ENCODE results near the gene RPL10.

GRCh38 chrX:154403192-154403591 lies 5.0 kb downstream of the RPL10 start:
- TF ChIP-seq KDM5A (IDR thresholded peaks at IDR 0.05; ENCODE audit: low read length) (no peak), POLR2AphosphoS5 (IDR thresholded peaks at IDR 0.05; ENCODE audit: low read depth, low read length) (no peak), JUN (IDR thresholded peaks at IDR 0.05; ENCODE audit: low read depth, low read length) (no peak), CTCF (IDR thresholded peaks at IDR 0.05; ENCODE audit: control extremely low read depth in 1 of 3, insufficient read depth in 1 of 3, low read depth in 1 of 3, low read length in 3 of 3) (no peak), CEBPB (IDR thresholded peaks at IDR 0.05; ENCODE audit: low read depth, low read length) (no peak), RFX5 (IDR thresholded peaks at IDR 0.05; ENCODE audit: borderline replicate concordance, low read depth, low read length) (no peak), EZH2 (IDR thresholded peaks at IDR 0.05; ENCODE audit: low read depth, low read length, severe bottlenecking) (no peak), CHD1 (IDR thresholded peaks at IDR 0.05; ENCODE audit: low read depth, low read length) (no peak)
